ENCODE measurements around the gene TAS2R8. TPM values are rescaled to one million over a fixed set of nuclear protein-coding genes. Genes with fewer than 3 reads are reported as not detected.
A peak's percentile ranks its signal among the peaks of the same experiment; 100 is the strongest.
"Not testable (repeated sequence)": the region's sequence is repeated elsewhere in the genome, so short reads cannot be mapped to it uniquely, and the experiment has no call there.

Gene TAS2R8
- total RNA-seq, result not detected
- long read RNA-seq, result 0 reads

GRCh38 chr12:10807186-10807585 is at the start of gene TAS2R8:
TAS2R8 (minus strand) TSS chr12:10807286; CDS start chr12:10806980, 306 bp downstream.
- no peak for ATAC-seq
- intact Hi-C loops (cut with DNase I, micrococcal nuclease), result no loop called here
- no peak for DNase-seq

DNA sequence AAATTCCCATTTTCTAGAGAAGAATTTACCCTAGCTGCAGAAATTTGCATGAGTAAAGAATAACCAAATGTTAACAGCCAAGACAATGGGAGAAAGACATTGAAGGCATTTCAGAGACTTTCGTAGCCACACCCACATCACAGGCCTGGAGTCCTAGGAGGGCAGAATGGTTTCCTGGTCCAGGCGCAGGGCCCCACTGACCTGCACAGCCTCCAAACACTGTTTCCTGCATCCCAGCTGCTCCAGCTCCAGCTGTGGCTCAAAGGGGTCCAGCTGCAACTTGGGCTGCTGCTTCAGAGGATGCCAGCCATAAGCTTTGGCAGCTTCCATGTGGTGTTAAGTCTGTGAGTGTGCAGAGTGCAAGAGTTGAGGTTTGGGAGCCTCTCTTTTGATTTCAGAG is 48.7 kb upstream of the TAS2R8 start:
- intact Hi-C loops (cut with DNase I, micrococcal nuclease), result no loop called here
- DNase-seq, result no peak
- no peak for ATAC-seq

DNA sequence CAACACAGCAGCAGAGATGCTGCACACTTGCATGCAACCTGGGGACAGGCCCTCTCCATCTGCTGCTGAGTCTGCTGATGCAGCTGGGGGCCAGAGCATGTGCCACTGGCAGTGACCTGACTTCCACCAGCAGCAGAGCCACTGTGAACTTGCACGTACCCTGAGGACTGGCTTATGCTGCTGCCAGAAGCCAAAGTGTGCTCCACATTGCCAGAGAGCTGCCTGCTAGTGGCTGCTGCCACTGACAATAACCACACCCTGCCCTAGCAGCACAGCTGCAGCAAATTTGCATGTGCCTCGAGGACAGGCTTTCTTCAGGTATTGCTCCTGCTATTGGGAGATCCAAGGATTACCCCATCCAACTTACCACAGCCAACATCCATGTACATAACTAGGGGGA is 46.7 kb upstream of the TAS2R8 start:
- no peak for DNase-seq
- intact Hi-C loops (cut with DNase I, micrococcal nuclease), result no loop called here
- ATAC-seq, result no peak

DNA sequence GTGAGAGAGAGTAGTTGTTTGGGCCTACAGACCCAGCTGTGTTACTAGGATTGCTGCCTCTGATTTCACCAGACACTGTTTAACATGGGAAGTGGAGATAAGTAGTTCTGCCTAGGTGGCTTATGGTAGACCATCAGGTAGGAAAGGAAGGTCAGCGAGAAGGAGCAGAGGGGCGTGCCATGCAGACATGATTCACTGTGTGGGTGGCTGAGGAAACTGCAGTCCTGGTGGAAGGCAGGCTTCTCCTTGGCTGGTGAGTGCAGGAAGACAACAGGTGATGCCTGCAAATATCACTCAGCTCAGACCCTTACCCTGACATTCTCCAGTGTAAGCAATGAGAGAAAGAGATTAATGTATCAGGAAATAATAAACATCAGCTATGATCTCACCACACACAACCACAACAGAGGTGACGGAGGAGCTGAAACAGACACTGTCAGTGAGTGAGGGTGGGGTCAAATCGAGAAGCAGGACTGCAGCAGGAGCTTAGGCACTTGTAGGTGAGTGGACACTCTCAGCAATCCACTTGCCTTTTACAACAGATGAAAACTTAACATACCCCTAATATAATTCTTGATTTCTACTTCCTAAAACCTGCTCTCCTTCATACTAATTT is 44.3 kb upstream of the TAS2R8 start:
- no peak for ATAC-seq
- intact Hi-C loops (cut with DNase I, micrococcal nuclease), result no loop called here
- DNase-seq, result no peak

- DNase-seq (no peak), ATAC-seq (no peak)
- intact Hi-C loops (cut with DNase I, micrococcal nuclease), result no loop called here
Observed at GRCh38 chr12:10849425-10849878, 42.4 kb upstream of the TAS2R8 start, which contains the start of gene PRR4. PRR4 (minus strand) TSS chr12:10849475; CDS start chr12:10849437, 38 bp downstream.

DNA sequence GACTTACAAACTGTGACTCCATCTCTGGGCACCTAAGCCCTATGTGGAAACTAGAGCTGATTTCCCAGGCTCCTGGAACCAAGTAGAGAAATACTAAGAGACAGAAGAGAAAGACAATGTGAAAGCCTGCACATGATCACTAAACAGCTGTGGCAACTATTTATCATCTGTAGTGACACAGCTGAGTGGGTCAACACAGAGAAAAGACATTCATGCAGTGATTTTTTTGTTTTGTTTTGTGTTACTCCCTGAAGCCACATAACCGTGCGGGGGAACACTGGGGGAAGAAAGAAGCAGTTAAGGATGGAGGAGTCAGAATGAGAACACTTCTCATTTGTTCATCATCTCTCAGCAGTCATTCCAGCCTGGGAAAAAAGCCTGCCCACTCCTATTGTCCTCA is 40.7 kb upstream of the TAS2R8 start:
- no peak for ATAC-seq
- DNase-seq, result no peak
- intact Hi-C loops (cut with DNase I, micrococcal nuclease), result no loop called here

- DNase-seq (no peak), ATAC-seq (no peak)
- intact Hi-C loops (cut with DNase I, micrococcal nuclease), result no loop called here
Observed at GRCh38 chr12:10842862-10843261, 35.8 kb upstream of the TAS2R8 start.

GRCh38 chr12:10838461-10838860 is 31.4 kb upstream of the TAS2R8 start:
- intact Hi-C loops (cut with DNase I, micrococcal nuclease), result no loop called here
- DNase-seq (no peak), ATAC-seq (no peak)

- DNase-seq (no peak), ATAC-seq (no peak)
- intact Hi-C loops (cut with DNase I, micrococcal nuclease), result no loop called here
Observed at GRCh38 chr12:10829994-10830393, 22.9 kb upstream of the TAS2R8 start.

GRCh38 chr12:10826258-10826657 is 19.2 kb upstream of the TAS2R8 start, which contains the start of gene TAS2R10:
TAS2R10 (minus strand) TSS chr12:10826358; CDS start chr12:10826269, 89 bp downstream.
- intact Hi-C loops (cut with DNase I, micrococcal nuclease), result no loop called here
- DNase-seq (no peak), ATAC-seq (no peak)

DNA sequence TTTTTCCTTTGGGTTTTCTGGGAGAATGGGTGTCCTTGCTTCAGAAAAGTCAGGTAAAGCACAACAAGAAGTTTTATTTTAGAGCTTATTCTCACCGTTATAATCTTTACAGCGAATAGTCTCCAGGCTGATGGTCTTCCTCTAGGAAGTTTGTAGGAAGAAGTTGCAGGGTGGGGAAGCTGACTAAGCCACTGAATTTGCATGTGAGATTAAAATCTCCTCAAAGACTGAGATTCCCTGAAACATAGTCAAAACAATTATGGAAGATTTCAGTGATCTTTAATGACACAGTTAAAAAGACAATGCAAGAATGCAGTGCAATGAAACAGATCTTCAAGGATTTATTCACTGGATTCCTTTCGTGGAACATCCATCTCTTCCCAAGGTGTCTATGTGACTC is 17.9 kb upstream of the TAS2R8 start:
- intact Hi-C loops (cut with DNase I, micrococcal nuclease), result no loop called here
- ATAC-seq (no peak), DNase-seq (no peak)

GRCh38 chr12:10811883-10812536 is 4.9 kb upstream of the TAS2R8 start:
- no peak for DNase-seq
- ATAC-seq, result no peak
- intact Hi-C loops (cut with DNase I, micrococcal nuclease), result no loop called here

DNA sequence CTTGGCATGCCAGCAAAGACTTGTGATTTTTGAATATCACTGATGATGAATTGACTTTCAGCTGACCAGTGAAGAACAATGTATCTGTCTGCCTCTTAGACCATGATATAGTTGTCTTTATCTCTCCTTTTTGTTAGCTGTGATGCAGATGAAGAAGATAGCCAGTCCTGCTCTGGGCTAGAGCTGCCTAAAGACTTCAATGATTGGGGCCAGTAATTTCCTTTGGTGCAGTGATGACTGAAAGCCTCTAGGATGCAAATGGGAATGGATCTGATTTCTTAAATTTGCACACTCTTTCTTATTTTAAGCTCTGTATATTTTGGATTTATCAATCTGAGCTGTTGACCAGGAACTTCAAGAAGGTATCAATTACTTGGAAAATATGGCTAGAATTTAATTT is 3.0 kb upstream of the TAS2R8 start, which contains the start of gene TAS2R9:
TAS2R9 (minus strand) TSS at position 101 of the 400 bp plus-strand sequence; CDS start at position 8, 93 bp downstream.
- DNase-seq (no peak), ATAC-seq (no peak)
- intact Hi-C loops (cut with DNase I, micrococcal nuclease), result no loop called here

DNA sequence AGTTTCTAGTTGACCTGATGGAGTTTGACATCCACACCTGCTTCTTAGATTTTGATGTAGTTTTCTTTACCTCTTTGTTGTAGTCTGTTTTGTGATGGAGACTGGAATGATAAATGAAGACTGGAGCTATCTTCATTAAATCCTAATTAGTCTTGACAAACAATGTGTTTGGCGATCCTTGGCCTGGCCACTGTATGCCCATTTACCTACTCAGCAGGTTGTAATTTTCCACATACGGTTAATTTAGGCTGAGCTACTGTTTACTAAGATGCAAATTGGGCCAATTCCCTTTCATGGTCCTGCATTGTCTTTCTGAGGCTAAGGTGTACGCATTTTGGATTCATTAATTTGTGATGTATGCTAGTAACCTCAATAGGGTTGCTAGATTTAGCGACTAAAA is 4.5 kb downstream of the TAS2R8 start, which contains the start of gene TAS2R7:
TAS2R7 (minus strand) TSS at position 41 of the 400 bp plus-strand sequence. CDS start 57 bp downstream, outside the sequence.
- intact Hi-C loops (cut with DNase I, micrococcal nuclease), result no loop called here
- ATAC-seq, result no peak

DNA sequence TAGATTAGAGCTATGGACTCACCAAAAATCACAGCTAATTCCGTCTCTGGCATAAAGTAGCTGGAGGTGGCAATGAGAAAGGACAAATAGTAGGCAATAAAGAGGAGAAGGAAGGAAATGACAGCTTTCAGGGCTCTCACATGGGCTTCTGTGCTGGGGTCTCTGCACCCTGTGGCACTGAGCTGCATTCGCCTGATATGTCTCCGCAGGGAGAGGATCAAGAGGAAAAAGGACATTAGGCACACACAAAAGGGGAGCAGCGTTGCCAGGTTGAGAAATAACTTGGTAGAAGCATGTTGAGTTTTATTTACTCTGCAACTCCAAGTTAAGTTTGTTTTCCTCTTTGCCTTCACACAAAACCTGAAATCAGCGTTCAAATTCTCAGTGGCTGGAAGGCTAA is 5.3 kb downstream of the TAS2R8 start:
- intact Hi-C loops (cut with DNase I, micrococcal nuclease), result no loop called here
- DNase-seq (no peak), ATAC-seq (no peak)

More for the DNA sequence above, 4.5 kb downstream of the TAS2R8 start, which contains the start of gene TAS2R7:
- DNase-seq, result no peak

DNA sequence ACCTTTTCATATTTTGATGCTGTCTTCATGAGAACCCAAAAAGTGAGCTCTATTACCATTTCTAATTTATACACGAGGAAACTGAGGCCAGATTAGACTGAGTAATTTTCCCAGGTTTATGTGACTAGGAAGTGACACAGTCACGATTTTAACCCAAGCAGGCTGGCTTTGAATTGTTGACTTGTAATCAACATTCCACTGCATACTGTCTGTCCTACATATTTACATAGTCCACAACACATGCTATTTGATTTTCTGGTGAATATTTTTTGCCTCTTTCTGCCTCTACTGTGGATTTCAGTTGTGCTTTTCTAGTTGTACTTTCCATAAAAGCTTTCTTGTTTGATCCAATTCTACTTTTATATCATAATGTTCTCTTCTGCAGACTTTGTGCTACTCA is 12.9 kb downstream of the TAS2R8 start:
- no peak for ATAC-seq

GRCh38 chr12:10791769-10792168 is 15.3 kb downstream of the TAS2R8 start:
- intact Hi-C loops (cut with DNase I, micrococcal nuclease); DNase-seq; ATAC-seq: not testable (repeated sequence)

More for the DNA sequence above, 12.9 kb downstream of the TAS2R8 start:
- intact Hi-C loops (cut with DNase I, micrococcal nuclease), result no loop called here
- DNase-seq, result no peak

GRCh38 chr12:10783252-10783651 is 23.8 kb downstream of the TAS2R8 start:
- intact Hi-C loops (cut with DNase I, micrococcal nuclease), result no loop called here
- DNase-seq (no peak), ATAC-seq (no peak)

GRCh38 chr12:10779103-10779502 is 28.0 kb downstream of the TAS2R8 start:
- ATAC-seq, result no peak
- DNase-seq, result no peak
- intact Hi-C loops (cut with DNase I, micrococcal nuclease), result no loop called here

DNA sequence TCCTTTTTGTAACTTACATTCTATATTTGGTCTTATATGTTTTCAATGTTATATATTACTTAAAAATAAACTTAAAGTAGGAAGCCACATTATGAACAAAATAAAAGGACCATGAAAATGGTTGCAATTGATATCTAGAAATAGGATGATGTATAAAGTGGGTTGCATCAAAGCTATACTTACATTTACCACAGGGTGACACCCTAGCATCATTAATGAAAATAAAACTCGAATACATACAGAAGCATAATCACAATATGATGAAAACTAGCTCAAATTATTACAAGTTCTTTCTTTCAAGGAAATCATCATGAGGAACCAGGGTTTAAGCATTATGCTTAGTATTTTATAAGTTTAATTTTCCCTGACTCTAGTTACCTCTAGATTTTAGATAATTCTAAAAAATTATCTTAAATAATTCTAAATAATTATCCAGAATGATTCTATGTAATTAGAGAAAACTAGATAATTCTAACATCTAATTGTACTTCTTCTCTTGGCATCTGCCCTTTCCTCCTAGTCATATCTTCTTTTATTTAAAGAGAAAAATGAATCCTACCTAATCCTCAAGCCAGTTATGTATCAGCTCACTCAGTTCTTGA is 35.9 kb downstream of the TAS2R8 start:
- ATAC-seq (peak; percentile 59), DNase-seq (no peak)
- intact Hi-C loops (cut with DNase I, micrococcal nuclease), result loop anchor here in 1 of 2 donors (2.0 to 5.0 kb wide), 2 partner anchors 428 to 716 kb away; no protein-coding TSS in a partner anchor

All from left colon (tissue), 2 donors.